ENCODE data around the gene BCL2L14.

BCL2L14 gene

GRCh38 chr12:12064596-12064995 is 6.1 kb upstream of the BCL2L14 start:
- DNase-seq = no peak

- DNase-seq = no peak
Measured at GRCh38 chr12:12068751-12069150, 2.0 kb upstream of the BCL2L14 start.

GRCh38 chr12:12069821-12070548 is 754 bp upstream of the BCL2L14 start:
- DNase-seq = no peak

GRCh38 chr12:12072064-12072760 is 1.5 kb downstream of the BCL2L14 start:
- DNase-seq = no peak

- no peak for DNase-seq
Measured at GRCh38 chr12:12079291-12079690, 8.6 kb downstream of the BCL2L14 start.

- no peak for DNase-seq
Measured at GRCh38 chr12:12081836-12082497, 11.2 kb downstream of the BCL2L14 start.

- DNase-seq = no peak
Measured at GRCh38 chr12:12083688-12084087, 12.9 kb downstream of the BCL2L14 start.

- DNase-seq = no peak
Measured at GRCh38 chr12:12086362-12086761, 15.6 kb downstream of the BCL2L14 start.

- no peak for DNase-seq
Measured at GRCh38 chr12:12086973-12087692, 16.4 kb downstream of the BCL2L14 start.

- DNase-seq = no peak
Measured at GRCh38 chr12:12087693-12088034, 16.9 kb downstream of the BCL2L14 start.

- DNase-seq = no peak
Measured at GRCh38 chr12:12088147-12088546, 17.4 kb downstream of the BCL2L14 start.

GRCh38 chr12:12088761-12089160 is 18.0 kb downstream of the BCL2L14 start:
- no peak for DNase-seq

GRCh38 chr12:12091071-12091470 is 20.3 kb downstream of the BCL2L14 start:
- no peak for DNase-seq

GRCh38 chr12:12091977-12092663 is 21.4 kb downstream of the BCL2L14 start:
- no peak for DNase-seq

- no peak for DNase-seq
Measured at GRCh38 chr12:12094481-12094880, 23.7 kb downstream of the BCL2L14 start.

- DNase-seq = no peak
Measured at GRCh38 chr12:12095021-12095420, 24.3 kb downstream of the BCL2L14 start.

GRCh38 chr12:12097891-12098690 is 27.4 kb downstream of the BCL2L14 start:
- DNase-seq = no peak

GRCh38 chr12:12098691-12099015 is 27.9 kb downstream of the BCL2L14 start:
- no peak for DNase-seq

- no peak for DNase-seq
Measured at GRCh38 chr12:12099102-12099501, 28.4 kb downstream of the BCL2L14 start.

GRCh38 chr12:12107678-12108077 is 36.9 kb downstream of the BCL2L14 start:
- DNase-seq = no peak

- no peak for DNase-seq
Measured at GRCh38 chr12:12108441-12109058, 37.8 kb downstream of the BCL2L14 start.

All from NK-92 treated with Interleukin-12 subunit alpha and Interleukin-12 subunit beta, amount 100 ng/mL, for 24 hours (cell line).